C4-2B (cell line): ENCODE data around the gene SPDEF.
A peak's percentile ranks its signal among the peaks of the same experiment; 100 is the strongest.

ENCODE experiments used
- H3K27ac ChIP-seq: fragments of 450-650 bp; 2 replicates; pipeline ENCODE4 v1.5.1; 2017
- CTCF ChIP-seq: fragments of 450-650 bp; conservative IDR thresholded peaks from 2 replicates; pipeline ENCODE4 v1.5.1; 2017; ENCODE audit warnings: mild to moderate bottlenecking
- ZFX ChIP-seq: fragments of 450-650 bp; IDR thresholded peaks from 2 replicates; pipeline ENCODE4 v1.6.1; 2017

Gene SPDEF

GRCh38 chr6:34556031-34556471, at the start of gene SPDEF:
TSS of gene SPDEF (minus strand) at chr6:34556329. CDS start at chr6:34544455, 11,874 bp downstream.
- TF ChIP-seq CTCF (no peak; the same call in 1 of the 2 replicates), ZFX (peak; percentile 23; the same call in 1 of the 2 replicates)
- peak within 1 kb of the TSS; percentile 99 for H3K27ac ChIP-seq

GRCh38 chr6:34603707-34604106, 47.6 kb upstream of the SPDEF start:
- peak overlapping the region; percentile 62 for H3K27ac ChIP-seq
- TF ChIP-seq CTCF = no peak
- TF ChIP-seq ZFX = no peak

GRCh38 chr6:34602318-34603111, 46.4 kb upstream of the SPDEF start:
- TF ChIP-seq CTCF (no peak), ZFX (no peak)
- H3K27ac ChIP-seq = peak overlapping the region; percentile 62

- TF ChIP-seq CTCF (no peak), ZFX (no peak)
Observed at GRCh38 chr6:34601706-34602105, 45.6 kb upstream of the SPDEF start.

DNA sequence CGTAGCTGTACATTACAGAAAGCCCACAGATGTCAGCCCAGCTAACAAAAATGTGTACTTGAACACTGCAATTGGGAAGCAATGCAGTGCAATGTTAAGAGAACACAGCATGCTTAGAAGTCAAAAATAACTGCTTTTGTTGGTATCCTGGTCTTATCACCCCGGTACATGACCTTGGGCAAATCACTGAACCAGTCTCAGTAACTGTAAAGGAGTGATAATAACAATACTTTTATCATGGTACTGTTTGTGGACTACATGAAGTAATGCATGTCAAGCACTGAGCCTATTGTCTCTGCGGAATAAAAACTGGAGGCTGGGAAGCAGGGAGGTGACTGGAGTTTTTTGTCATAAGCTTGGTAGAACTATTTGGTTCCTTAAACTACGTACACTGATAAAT, 44.7 kb upstream of the SPDEF start:
- H3K27ac ChIP-seq = peak overlapping the region; percentile 62; the same call in 1 of the 2 replicates
- TF ChIP-seq ZFX (no peak), CTCF (no peak)

More at GRCh38 chr6:34601706-34602105, 45.6 kb upstream of the SPDEF start:
- H3K27ac ChIP-seq = peak overlapping the region; percentile 62

GRCh38 chr6:34600101-34600500, 44.0 kb upstream of the SPDEF start:
- TF ChIP-seq ZFX (no peak), CTCF (no peak)
- peak overlapping the region; percentile 94; the same call in 1 of the 2 replicates for H3K27ac ChIP-seq

DNA sequence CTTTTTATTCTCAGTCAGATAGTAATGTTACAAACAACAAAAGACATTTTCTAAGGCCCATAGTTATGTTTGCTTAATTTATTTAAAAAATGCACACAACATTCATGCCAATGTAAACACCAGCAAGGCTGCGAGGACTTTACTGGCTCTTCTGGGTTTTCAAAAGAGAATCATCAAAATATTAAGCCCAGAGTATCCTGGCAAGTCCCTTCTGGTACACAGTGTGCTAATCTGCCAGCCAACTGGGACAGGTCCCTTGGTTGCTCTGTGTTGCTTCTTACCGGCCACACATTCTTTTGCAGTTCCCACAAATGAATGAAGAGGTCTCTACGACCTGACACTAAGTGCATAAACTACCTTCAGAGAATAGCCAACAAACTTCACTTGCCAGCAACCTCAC, 42.6 kb upstream of the SPDEF start:
- peak overlapping the region; percentile 94; the same call in 1 of the 2 replicates for H3K27ac ChIP-seq

More for the DNA sequence above, 42.6 kb upstream of the SPDEF start:
- no peak for TF ChIP-seq CTCF
- TF ChIP-seq ZFX = no peak
